Choroid plexus epithelial cell (primary cell): ENCODE data around the gene PSIP1.

Source experiments
- DNase-seq: peaks from one replicate; pipeline ENCODE4 v3.0.0-alpha.2; 2010; ENCODE audit warnings: low read depth
- H3K4me3 ChIP-seq: 2 replicates; pipeline ENCODE4 v1.5.1; 2011; ENCODE audit warnings: low read depth, mild to moderate bottlenecking, control low read depth, low read length, moderate library complexity
- CTCF ChIP-seq: conservative IDR thresholded peaks from 2 replicates; pipeline ENCODE4 v1.5.1; 2011; ENCODE audit warnings: low read depth, mild to moderate bottlenecking, control low read depth, inconsistent platforms, low read length, moderate library complexity

PSIP1 gene

GRCh38 chr9:15521254-15521653 is 10.5 kb upstream of the PSIP1 start:
- no peak for DNase-seq
- no peak for TF ChIP-seq CTCF
- no peak overlapping the region for H3K4me3 ChIP-seq

DNA sequence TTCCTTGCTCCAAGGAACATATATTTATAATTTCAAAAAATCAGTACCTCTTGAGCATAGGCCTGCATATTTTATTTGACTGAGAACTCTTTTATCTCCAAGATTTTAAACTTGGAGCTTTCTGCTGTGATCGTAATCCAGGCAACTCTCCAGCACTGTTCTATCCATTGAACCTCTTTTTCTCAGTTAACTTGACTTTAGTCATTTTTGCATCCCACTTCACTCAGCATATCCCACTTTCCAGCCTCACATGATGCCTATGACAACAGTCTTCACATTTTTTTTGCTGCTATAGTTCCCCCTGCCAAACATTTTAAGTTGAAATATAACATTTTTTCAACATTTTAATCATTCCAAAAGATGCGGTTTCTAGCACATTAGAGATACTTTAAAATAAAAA is 9.1 kb upstream of the PSIP1 start:
- no peak for TF ChIP-seq CTCF
- DNase-seq, result no peak
- no peak overlapping the region for H3K4me3 ChIP-seq

DNA sequence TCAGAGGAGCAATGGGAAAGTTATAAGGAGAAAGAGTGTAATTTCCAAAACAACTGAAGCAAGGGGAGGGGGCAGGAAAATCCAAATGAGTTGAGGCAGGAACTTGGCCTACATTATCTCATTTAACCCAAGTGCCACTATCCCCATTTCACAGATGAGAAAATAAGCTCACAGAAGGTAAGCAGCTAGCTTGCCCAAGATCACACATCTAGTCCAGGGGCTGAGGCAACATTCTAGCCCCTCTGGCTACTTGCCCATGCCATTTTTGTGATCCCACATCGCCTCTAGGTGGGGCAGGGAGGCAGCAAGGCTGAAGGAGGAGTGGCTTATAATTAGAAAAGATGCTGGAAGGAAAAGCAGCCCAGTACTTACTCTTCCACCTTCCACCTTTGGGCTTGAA is 2.6 kb upstream of the PSIP1 start:
- TF ChIP-seq CTCF, result peak; percentile 34
- H3K4me3 ChIP-seq, result no peak overlapping the region
- peak; percentile 28 for DNase-seq

GRCh38 chr9:15512889-15513288 is 2.1 kb upstream of the PSIP1 start:
- no peak for TF ChIP-seq CTCF
- H3K4me3 ChIP-seq, result no peak overlapping the region
- DNase-seq, result no peak

DNA sequence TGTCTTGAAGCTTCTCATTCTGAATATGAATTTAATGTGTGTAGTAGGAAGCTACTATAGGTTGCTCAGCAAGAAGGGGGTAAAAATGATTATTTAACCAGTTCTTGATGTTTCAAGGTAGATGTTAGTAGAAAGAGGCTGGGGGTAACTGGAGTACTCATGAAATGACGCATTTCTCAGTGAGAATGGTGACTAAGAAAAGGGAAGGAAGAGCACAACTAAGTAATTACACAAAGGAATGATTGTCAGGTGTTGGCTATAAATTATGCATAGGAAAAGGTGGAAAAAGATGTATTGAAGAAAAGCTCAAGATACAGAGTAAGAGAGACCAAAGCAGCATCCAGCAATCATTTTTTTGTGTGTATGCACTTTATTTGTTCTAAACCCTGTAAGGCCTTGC is 1.4 kb upstream of the PSIP1 start:
- TF ChIP-seq CTCF, result no peak
- H3K4me3 ChIP-seq, result no peak overlapping the region
- no peak for DNase-seq

DNA sequence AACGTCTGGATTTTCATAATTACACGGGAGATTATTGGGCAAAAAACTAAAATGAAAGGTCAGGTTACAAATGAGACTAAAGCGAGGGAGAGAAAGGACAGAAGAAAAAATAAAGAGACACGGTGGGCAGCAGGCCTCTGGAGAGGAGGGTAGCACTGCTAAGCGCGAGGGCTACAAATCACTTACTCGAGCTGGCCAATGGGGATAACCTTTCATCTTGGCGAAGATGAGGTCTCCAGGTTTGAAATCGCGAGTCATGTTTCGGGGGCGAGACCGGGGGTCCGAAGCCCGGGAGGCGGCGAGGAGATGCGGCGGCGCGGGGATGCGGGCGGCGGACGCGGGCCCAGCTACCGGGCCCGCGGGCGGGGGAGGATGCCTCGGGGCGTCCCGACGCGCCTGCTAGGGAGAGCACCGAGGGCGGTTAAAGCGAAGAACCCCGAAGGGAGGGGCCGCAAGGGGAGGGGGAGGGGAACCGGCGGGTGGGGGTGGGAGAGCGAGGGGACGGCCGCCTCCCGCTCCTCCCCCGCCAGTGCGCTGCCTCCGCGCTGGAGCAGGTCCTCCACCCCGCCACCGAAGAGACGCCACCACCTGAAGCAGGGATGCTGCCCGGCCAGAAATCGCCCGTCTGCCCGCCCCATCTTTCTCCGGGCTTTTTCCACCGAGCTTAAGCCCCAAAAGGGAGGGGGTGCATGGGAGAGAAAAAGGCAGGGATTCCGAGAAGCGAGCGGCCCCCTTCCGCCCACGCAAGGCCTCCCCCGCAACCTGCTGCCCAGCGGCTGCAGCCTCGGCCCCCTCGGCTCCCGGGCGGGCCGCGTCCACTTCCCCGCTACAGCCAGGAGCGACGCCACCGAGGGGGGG is 610 bp downstream of the PSIP1 start:
- peak; percentile 13 for DNase-seq
- TF ChIP-seq CTCF, result no peak
- peak overlapping the region; percentile 90 for H3K4me3 ChIP-seq

- H3K4me3 ChIP-seq, result no peak overlapping the region
- DNase-seq, result no peak
- peak; percentile 7 for TF ChIP-seq CTCF
These were observed 4.8 kb downstream of the PSIP1 start for GRCh38 chr9:15505921-15506320.
